Breast epithelium (tissue), 3 donors: ENCODE results near the gene CASS4.

Source experiments
- CTCF ChIP-seq, 3 donors: fragments of 450-650 bp; IDR thresholded peaks; one replicate each; pipeline ENCODE4 v1.5.1; 2016 to 2017; ENCODE audit warnings: antibody characterized with exemption in 3 of 3, mild to moderate bottlenecking in 3 of 3, moderate library complexity in 3 of 3
- POLR2AphosphoS5 ChIP-seq, 3 donors: sonication (generic); formaldehyde crosslinking; IDR thresholded peaks; one replicate each; pipeline ENCODE4 v1.6.1; 2017; ENCODE audit warnings: antibody characterized with exemption in 3 of 3

GRCh38 chr20:56488566-56488965 lies 76.5 kb downstream of the CASS4 start:
- no peak for TF ChIP-seq CTCF (IDR thresholded peaks at IDR 0.05)
- TF ChIP-seq POLR2AphosphoS5 (IDR thresholded peaks at IDR 0.05): no peak
